Stimulated activated CD8-positive, alpha-beta memory T cell treated with anti-CD3 and anti-CD28 coated beads, Interleukin-4, amount 100 ng/mL, for 48 hours (primary cell): ENCODE measurements around the gene NME7.
A peak's percentile ranks its signal among the peaks of the same experiment; 100 is the strongest.
"Not testable (repeated sequence)": the region's sequence is repeated elsewhere in the genome, so short reads cannot be mapped to it uniquely, and the experiment has no call there.

Experiments used
- DNase-seq: peaks from one replicate; pipeline ENCODE4 v3.0.0-alpha.2; 2020

NME7 gene

GRCh38 chr1:169340882-169341281 is 26.7 kb downstream of the NME7 start:
- DNase-seq: no peak

GRCh38 chr1:169339773-169340172 is 27.8 kb downstream of the NME7 start:
- no peak for DNase-seq

DNA sequence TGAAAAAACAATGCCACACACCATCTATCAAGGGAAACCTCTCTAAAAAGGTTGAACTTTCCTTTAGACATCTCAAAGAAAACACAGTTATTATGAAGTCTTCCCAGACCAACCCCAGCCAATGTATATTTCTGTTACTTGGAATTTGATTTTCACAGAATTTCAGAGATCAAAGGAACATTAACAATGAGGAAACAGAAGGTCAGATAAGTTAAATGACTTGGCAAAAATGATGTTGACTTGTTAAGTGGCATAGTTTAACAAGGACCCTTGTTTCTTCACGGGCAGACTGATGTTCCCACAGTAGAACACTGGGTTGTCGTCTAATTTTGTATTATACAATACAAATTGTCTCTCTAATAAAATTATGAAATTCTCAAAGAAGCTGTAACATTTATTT is 29.0 kb downstream of the NME7 start:
- DNase-seq: no peak

DNA sequence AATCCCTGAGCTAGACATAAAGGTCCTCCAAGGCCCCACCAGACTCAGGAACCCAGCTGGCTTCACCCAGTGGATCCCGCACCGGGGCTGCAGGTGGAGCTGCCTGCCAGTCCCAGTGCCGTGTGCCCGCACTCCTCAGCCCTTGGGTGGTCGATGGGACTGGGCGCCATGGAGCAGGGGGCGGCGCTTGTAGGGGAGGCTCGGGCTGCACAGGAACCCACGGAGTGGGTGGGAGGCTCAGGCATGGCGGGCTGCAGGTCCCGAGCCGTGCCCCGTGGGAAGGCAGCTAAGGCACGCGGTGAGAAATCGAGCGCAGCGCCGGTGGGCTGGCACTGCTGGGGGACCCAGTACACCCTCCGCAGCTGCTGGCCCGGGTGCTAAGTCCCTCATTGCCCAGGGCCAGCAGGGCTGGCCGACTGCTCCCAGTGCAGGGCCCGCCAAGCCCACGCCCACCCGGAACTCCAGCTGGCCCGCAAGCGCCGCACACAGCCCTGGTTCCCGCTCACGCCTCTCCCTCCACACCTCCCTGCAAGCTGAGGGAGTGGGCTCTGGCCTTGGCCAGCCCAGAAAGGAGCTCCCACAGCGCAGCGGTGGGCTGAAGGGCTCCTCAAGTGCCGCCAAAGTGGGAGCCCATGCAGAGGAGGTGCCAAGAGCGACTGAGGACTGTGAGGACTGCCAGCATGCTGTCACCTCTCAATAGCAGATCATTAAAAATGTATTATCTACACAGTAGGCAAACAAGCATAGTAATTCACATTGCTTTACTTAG is 30.5 kb downstream of the NME7 start:
- not testable (repeated sequence) for DNase-seq

GRCh38 chr1:169334727-169335126 is 32.9 kb downstream of the NME7 start:
- not testable (repeated sequence) for DNase-seq

GRCh38 chr1:169330927-169331326 is 36.7 kb downstream of the NME7 start:
- DNase-seq: no peak

DNA sequence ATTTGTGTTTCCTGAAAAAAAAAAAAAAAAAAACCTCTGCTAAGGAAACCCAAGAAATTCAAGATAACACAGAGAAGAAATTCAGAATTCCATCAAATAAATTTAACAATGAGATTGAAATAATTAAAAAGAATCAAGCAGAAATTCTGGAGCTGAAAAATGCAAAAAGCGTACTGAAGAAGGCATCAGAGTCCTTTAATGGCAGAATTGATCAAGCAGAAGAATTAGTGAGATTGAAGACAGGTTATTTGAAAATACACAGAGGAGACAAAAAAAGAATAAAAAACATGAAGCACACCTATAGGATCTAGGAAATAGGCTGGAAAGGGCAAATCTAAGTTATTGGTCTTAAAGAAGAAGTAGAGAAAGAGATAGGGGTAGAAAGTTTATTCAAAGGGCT is 38.2 kb downstream of the NME7 start:
- no peak for DNase-seq

DNA sequence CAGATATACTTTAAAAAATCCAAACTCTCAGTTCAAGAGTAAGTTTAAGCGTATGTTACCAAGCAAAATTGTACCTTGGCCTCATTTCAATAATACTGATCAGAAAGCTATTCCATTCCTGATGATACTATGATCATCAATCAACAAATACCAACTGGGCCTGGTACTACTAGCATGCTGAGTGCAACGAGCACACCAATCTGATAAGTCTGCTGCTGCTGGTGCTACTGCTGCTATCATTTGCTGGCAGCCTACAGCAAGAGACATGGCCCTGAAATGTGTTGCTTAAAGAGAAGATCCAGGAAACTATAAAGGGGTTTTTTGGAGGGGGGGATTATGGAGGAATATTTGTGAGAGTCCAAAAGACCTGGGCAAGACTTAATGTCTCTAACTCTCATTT is 39.7 kb downstream of the NME7 start:
- no peak for DNase-seq

DNA sequence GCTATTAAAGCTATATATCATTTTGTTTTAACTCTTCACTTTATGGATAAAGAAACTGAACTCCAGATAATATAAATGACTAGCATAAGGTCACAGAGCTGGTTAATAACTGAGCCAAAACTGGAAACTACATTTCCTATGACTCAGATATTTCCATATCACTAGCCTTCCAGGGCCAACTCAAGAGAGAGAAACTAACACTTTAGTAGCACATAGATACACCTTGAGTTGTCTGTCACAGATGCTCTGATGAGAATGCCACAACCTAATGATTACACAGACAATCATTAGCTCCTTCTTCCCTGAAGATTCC is 40.7 kb downstream of the NME7 start:
- DNase-seq: no peak

DNA sequence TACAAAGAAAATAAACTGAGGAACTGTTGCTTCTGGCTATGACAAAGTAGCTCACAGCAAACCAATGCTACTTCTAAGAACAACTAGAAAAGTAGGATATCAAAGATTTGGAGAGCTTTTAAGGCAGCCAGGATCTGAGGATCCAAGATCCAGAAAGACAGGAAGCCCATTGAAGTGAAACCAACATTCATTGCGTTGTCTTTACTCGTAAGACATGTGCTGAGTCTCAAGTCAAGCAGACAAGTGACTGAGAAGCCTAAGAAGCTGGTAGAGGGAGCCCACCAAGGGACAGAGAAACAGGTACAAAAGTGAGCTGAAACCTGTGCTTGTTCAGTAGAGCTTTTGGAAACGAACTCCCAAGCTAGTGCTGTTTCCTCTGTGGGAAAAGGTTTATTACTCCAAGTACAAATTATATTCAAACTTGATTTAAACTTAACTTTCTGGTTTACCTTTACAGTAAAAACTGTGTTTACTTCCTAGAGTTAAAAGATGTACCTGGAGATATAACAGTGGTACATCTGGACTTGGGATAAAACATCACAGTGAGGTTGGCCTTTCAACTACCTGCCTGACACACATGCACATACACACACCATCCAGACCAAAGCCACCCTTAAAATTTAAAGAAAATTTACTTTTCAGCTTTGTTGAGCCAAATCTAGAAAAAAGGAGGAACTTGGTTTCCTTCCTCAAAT is 41.2 kb downstream of the NME7 start:
- DNase-seq: no peak

GRCh38 chr1:169325117-169325516 is 42.5 kb downstream of the NME7 start:
- DNase-seq: no peak

DNA sequence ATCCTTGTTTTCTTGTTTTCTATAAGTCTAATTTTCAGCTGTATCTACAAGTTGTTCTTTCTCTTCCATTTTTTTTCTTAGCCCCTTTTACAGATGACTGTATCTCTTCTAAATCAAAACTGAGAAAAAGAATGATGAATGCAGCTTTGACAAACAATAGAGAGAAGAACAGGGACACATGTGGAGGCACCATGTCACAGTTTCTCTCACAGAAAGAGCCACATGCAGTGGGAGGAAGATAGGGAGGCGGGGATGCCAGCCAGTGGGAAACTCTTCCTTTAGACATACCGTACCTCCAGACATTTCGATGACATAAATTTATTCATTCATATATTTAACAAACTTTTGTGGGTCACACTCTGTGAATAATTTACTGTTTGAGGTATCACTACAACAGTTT is 45.5 kb downstream of the NME7 start:
- no peak for DNase-seq

DNA sequence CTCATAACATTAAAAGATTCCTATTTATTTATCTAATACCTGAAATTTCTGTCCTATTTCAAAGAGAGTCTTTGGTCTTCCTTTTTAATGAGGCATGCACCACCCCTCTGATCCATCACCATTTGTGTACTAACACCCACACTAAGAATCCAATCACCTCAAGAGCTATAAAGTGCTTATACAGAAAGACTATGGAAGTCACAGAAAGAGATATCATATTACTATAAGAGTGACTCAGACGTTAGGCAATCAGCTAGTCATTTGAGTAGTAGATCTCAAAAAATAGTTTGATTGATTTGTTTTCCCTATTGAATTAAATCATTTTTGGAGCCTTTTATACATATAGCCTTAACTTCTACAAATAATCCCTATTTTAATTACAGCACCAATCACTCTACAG is 46.1 kb downstream of the NME7 start:
- no peak for DNase-seq

- DNase-seq: no peak
These were observed 48.9 kb downstream of the NME7 start for GRCh38 chr1:169318536-169319244.

DNA sequence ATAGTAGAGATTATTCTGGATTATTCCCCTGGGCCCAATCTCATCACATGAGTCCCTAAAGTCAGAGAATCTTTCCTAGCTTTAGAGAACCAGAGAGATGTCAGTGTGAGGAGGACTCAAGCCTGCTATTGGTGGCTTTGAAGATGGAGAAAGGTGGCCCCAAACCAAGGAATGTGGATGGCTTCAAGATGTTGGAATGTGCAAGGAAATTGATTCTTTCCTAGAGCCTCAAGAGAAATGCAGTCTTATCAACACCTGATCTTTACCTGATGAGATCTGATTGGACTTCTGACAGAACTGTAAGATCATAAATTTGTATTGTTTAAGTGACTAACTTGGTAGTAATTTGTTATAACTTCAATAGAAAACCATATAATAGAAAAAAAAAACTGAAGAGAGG is 51.0 kb downstream of the NME7 start:
- DNase-seq: no peak

GRCh38 chr1:169312084-169312954 is 55.3 kb downstream of the NME7 start:
- DNase-seq: peak; percentile 49

DNA sequence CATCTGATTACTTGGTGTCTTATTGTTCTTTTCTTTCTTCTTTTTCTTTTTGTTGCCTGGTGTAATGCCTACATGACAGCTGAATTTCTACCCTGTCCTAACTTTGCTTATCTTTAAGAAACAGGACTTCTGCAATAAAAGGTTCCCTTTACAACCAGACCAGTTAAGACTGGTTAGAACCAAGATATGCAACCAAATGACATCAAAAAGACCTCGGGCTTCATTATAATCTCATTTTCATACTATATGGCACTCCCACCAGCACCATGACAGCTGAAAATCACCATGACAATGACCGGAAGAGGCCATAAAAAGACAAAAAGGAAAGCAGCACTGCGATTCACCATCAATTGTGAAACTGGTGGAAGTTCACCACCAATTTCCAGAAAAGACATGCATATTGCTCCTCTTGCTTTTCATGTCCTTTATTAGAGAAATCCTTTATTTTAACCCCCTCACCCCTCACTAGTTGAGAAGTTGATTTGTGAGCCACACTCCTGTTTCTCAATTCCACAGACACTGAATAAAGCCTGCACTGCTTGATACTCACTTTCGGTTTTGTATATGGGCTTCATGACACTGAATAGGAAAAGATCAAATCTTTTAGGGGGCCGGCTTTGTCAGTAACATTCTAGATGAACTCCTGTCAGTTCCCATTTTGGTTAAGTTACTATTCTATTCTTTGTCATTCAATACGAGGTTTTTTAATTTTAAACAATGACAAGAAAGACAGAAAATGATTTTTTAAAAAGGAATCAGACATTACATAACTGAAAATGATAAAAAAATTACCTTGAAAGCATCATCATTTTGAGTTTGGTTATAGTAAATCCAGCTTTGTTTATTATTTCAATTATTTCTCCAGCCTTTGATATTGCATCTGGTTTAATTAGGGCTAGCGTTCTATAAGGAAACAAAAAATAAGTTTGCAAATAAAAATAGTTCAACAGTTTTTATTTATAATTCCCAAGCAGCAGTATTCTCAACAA is 58.1 kb downstream of the NME7 start:
- no peak for DNase-seq

DNA sequence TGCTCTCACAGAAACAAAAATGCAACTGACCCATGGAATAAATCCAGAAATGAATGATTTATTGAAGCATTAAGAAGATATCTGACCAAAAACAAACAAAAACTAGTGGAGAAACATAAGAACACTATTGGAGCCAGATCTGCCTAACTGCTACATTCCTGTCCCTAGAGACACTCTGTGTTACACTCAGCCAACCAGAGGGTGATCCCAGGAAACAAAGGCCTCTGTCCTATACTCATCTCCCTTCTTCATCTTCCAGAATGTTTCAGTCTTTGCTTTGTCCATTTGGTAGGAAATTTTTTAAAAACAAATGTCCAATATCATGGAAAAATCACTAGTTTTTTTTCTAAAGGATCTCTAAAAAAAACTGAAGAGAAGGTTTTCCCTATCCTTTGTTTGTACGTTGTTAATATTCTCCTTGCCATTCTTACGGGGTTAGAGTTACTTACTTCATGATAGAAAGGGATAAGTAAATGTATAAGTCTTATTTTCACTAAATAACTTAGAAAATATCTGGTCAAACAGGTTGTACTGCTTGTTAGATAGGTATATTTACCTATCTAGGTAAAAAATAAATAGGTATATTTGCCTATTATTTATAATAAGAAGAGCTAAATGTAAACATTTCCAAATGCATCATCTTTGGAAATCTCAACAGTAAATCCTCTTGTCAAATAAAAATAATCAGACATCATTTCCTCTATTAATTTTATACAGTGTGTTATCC is 59.1 kb downstream of the NME7 start:
- DNase-seq: no peak

- no peak for DNase-seq
These were observed 60.4 kb downstream of the NME7 start for GRCh38 chr1:169307176-169307575.

GRCh38 chr1:169305948-169306347 is 61.6 kb downstream of the NME7 start:
- no peak for DNase-seq

DNA sequence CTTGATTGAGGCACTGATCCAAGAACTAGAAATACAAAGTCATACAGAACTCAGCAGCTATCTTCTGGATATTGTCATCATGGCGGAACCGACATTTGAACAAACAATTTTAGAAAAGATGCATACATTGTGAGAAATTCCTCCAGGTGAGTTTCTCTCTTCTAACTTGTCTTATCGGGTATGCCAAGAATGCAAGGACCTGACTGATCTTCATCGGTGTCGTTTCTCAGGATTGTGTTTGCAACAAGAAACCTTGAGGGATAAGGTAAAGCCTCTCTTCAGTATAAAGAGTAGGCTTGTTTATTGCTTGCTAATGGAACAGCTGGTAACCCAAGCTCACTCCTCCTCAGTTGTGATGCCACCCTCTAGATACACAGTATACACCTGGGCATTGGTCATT is 62.2 kb downstream of the NME7 start:
- DNase-seq: no peak
